Keratinocyte (primary cell): ENCODE data around the gene IL12RB2.

Experiments used
- EZH2 ChIP-seq: IDR thresholded peaks from one replicate; pipeline ENCODE4 v1.6.1; 2012; ENCODE audit warnings: inconsistent platforms, mild to moderate bottlenecking, low read length, moderate library complexity
- TF ChIP-seq, protein P1 (sequence below), 3 experiments: IDR thresholded peaks in 1 of 3; conservative IDR thresholded peaks in 1 of 3; optimal IDR thresholded peaks in 1 of 3; 2 replicates in 2 of 3; 3 replicates in 1 of 3; pipeline versions ENCODE3 to v1.5.1; 2011; ENCODE audit warnings: low read length in 3 of 3, mild to moderate bottlenecking in 3 of 3, moderate library complexity in 2 of 3, control low read depth in 1 of 3, inconsistent platforms in 1 of 3; ENCODE audit not compliant: insufficient read depth in 2 of 3; ENCODE audit errors: extremely low read depth in 1 of 3

DNA sequence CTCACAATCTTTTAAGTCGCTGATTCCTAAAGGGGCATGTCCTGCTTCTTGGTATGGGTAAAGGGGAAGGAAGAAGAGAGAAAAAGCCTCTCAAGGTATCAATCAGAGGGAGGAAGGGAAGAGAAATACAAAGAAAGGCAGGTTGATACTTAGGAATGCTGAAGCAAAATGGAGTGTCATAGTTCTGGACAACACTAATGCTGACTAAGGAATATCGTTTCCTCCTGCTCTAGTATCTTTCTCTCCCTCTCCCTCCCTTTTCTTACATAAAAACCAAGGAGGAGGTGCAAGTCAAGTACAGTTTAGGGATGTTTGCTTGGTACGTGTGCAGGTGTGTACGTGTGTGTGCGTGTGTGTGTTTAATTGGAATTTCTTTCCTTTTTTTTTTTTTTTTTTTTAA is 44.9 kb upstream of the IL12RB2 start:
- TF ChIP-seq, protein P1, sequence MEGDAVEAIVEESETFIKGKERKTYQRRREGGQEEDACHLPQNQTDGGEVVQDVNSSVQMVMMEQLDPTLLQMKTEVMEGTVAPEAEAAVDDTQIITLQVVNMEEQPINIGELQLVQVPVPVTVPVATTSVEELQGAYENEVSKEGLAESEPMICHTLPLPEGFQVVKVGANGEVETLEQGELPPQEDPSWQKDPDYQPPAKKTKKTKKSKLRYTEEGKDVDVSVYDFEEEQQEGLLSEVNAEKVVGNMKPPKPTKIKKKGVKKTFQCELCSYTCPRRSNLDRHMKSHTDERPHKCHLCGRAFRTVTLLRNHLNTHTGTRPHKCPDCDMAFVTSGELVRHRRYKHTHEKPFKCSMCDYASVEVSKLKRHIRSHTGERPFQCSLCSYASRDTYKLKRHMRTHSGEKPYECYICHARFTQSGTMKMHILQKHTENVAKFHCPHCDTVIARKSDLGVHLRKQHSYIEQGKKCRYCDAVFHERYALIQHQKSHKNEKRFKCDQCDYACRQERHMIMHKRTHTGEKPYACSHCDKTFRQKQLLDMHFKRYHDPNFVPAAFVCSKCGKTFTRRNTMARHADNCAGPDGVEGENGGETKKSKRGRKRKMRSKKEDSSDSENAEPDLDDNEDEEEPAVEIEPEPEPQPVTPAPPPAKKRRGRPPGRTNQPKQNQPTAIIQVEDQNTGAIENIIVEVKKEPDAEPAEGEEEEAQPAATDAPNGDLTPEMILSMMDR (optimal IDR thresholded peaks at IDR 0.05 in 1 of 3, IDR thresholded peaks at IDR 0.05 in 1 of 3, conservative IDR thresholded peaks at IDR 0.05 in 1 of 3; ENCODE audit: extremely low read depth in 1 of 3, insufficient read depth in 2 of 3, low read length in 3 of 3) = no peak
- TF ChIP-seq EZH2 = no peak
